Esophagus muscularis mucosa (tissue), 4 donors: ENCODE measurements around the gene SP100. TPM values are rescaled to one million over a fixed set of nuclear protein-coding genes. Genes with fewer than 3 reads are reported as not detected.

ENCODE experiments used
- DNase-seq: peaks from one replicate; pipeline ENCODE4 v3.0.0-alpha.2; 2017; ENCODE audit errors: extremely low spot score
- H3K27ac ChIP-seq, 4 donors: fragments of 200-600 bp; sonication (generic); replicated peaks in 1 of 4; 1 replicate in 3 of 4; 2 replicates in 1 of 4; pipeline ENCODE4 v1.5.1; 2016 to 2019; ENCODE audit warnings: mild to moderate bottlenecking in 1 of 4
- H3K27me3 ChIP-seq, 4 donors: fragments of 200-600 bp; sonication (generic); one replicate each; pipeline versions ENCODE4 v1.5.1 to v1.6.0; 2016 to 2019
- H3K36me3 ChIP-seq, 4 donors: fragments of 200-600 bp; sonication (generic); one replicate each; pipeline ENCODE4 v1.5.1; 2016 to 2019
- H3K4me1 ChIP-seq, 4 donors: fragments of 200-600 bp; sonication (generic); one replicate each; pipeline ENCODE4 v1.5.1; 2016 to 2019
- H3K4me3 ChIP-seq, 4 donors: fragments of 200-600 bp; sonication (generic); 1 replicate in 2 of 4; 2 replicates in 2 of 4; pipeline ENCODE4 v1.5.1; 2016 to 2019; ENCODE audit warnings: mild to moderate bottlenecking in 4 of 4, moderate library complexity in 1 of 4
- H3K9me3 ChIP-seq, 4 donors: fragments of 200-600 bp; sonication (generic); 1 replicate in 3 of 4; 2 replicates in 1 of 4; pipeline ENCODE4 v1.5.1; 2016 to 2019
- EP300 ChIP-seq: sonication (generic); formaldehyde crosslinking; IDR thresholded peaks from one replicate; pipeline ENCODE4 v1.6.1; 2017; ENCODE audit warnings: antibody characterized with exemption
- POLR2A ChIP-seq: fragments of 450-650 bp; IDR thresholded peaks from one replicate; pipeline ENCODE4 v1.6.1; 2017; ENCODE audit warnings: antibody characterized with exemption, moderate library complexity, mild to moderate bottlenecking, low read depth
- POLR2AphosphoS5 ChIP-seq, 2 donors: sonication (generic); formaldehyde crosslinking; IDR thresholded peaks; one replicate each; pipeline ENCODE4 v1.6.1; 2017; ENCODE audit warnings: antibody characterized with exemption in 2 of 2
- WGBS: methylation state at CpG from one replicate; pipeline ENCODE4 v1.1.5; 2018; 5-methylcytosine and 5-hydroxymethylcytosine counted together
- intact Hi-C: fragments of 100-400 bp; cut with DNase I; formaldehyde crosslinking; loops from one replicate; pipeline ENCODE4 v1.15.1; 2023
- total RNA-seq, 4 donors: library from RNA; depleted of rRNA; stranded (reverse); fragments of >200 nt; gene quantifications; one replicate each; pipeline versions ENCODE4 v1.1.0 to v1.2.1, GENCODE V29; 2016
- TF ChIP-seq, protein P1 (sequence below), 3 experiments: fragments of 200-600 bp in 2 of 3; fragments of 450-650 bp in 1 of 3; sonication (generic) in 2 of 3; IDR thresholded peaks; one replicate each; pipeline ENCODE4 v1.5.1; 2017 to 2019; ENCODE audit warnings: antibody characterized with exemption in 3 of 3, mild to moderate bottlenecking in 2 of 3, moderate library complexity in 1 of 3

The SP100 gene
- total RNA-seq, 4 donors from 2014 or later, result 83.8 to 95.5 (median 92.1) TPM

GRCh38 chr2:230570987-230571386 is 155.0 kb downstream of the SP100 start:
- Histone ChIP-seq H3K27me3 (no peaks in the 10 kb centered on the region), H3K4me3 (no peak overlapping the region), H3K27ac (no peak overlapping the region), H3K4me1 (no peaks in the 10 kb centered on the region), H3K36me3 (no peaks in the 10 kb centered on the region), H3K9me3 (peaks cover 0 to 11% (median 5%) of the 10 kb centered on the region in 4 donors)
- 83% methylated on average over 1 of the region's 1 CpG for WGBS
- intact Hi-C loops, result no loop called here
- TF ChIP-seq EP300 (no peak), POLR2AphosphoS5 (IDR thresholded peaks at IDR 0.05) (no peak), POLR2A (no peak)
- TF ChIP-seq, protein P1, sequence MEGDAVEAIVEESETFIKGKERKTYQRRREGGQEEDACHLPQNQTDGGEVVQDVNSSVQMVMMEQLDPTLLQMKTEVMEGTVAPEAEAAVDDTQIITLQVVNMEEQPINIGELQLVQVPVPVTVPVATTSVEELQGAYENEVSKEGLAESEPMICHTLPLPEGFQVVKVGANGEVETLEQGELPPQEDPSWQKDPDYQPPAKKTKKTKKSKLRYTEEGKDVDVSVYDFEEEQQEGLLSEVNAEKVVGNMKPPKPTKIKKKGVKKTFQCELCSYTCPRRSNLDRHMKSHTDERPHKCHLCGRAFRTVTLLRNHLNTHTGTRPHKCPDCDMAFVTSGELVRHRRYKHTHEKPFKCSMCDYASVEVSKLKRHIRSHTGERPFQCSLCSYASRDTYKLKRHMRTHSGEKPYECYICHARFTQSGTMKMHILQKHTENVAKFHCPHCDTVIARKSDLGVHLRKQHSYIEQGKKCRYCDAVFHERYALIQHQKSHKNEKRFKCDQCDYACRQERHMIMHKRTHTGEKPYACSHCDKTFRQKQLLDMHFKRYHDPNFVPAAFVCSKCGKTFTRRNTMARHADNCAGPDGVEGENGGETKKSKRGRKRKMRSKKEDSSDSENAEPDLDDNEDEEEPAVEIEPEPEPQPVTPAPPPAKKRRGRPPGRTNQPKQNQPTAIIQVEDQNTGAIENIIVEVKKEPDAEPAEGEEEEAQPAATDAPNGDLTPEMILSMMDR (IDR thresholded peaks at IDR 0.05), result no peak
- DNase-seq, result no peak

DNA sequence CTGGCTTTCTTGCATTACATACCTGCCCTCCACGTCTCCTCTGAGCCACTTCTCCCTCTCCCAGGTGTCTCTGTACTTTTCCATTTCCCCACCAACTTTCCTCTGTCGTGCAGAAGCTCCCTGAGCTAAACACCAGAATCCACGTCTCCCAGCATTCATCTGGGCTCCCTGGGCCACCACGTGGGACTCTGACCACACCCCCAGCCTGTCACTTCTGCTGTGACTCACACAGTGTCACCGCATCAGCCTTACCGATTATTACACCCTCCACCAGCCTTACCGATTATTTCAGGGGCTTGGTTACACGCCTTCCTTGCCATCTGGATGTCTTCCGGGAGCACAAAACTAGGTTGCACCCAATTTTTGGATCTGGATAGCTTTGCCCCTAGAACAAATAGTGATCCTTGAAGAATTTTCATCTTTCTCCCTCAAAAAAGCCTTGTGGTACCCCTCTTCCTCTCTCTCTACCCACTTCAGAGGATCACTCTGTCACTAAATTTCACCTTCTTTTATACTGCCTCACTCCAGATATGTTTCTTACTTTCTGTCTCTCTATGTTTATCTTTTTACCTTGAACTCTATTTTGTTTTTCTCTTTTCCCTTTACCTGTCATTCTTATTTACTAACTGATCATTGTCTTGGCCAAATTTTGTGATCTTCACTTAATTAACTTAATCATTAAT is 159.8 kb downstream of the SP100 start:
- H3K4me1 ChIP-seq, result no peaks in the 10 kb centered on the region
- intact Hi-C loops, result no loop called here
- 72% methylated on average over 9 of the region's 9 CpGs for WGBS

GRCh38 chr2:230577114-230577513 is 161.1 kb downstream of the SP100 start:
- 55% methylated on average over 6 of the region's 6 CpGs for WGBS
- no peaks in the 10 kb centered on the region for H3K4me1 ChIP-seq
- H3K27ac ChIP-seq, result no peak overlapping the region
- no peak for TF ChIP-seq POLR2A
- no peak for TF ChIP-seq EP300
- no peak for TF ChIP-seq POLR2AphosphoS5 (IDR thresholded peaks at IDR 0.05)
- TF ChIP-seq, protein P1 (IDR thresholded peaks at IDR 0.05), result no peak
- peaks cover 0 to 16% (median 0%) of the 10 kb centered on the region in 4 donors for H3K27me3 ChIP-seq
- H3K9me3 ChIP-seq, result peaks cover 0 to 11% (median 5%) of the 10 kb centered on the region in 4 donors
- intact Hi-C loops, result no loop called here
- no peaks in the 10 kb centered on the region for H3K36me3 ChIP-seq
- no peak overlapping the region for H3K4me3 ChIP-seq
- no peak for DNase-seq

More for the DNA sequence above, 159.8 kb downstream of the SP100 start:
- Histone ChIP-seq H3K36me3 (no peaks in the 10 kb centered on the region), H3K27ac (no peak overlapping the region), H3K4me3 (no peak overlapping the region), H3K9me3 (peaks cover 0 to 11% (median 5%) of the 10 kb centered on the region in 4 donors), H3K27me3 (peaks cover 0 to 16% (median 0%) of the 10 kb centered on the region in 4 donors)
- DNase-seq, result no peak
- TF ChIP-seq POLR2A (no peak), EP300 (no peak), POLR2AphosphoS5 (IDR thresholded peaks at IDR 0.05) (no peak)
- TF ChIP-seq, protein P1 (IDR thresholded peaks at IDR 0.05), result no peak

DNA sequence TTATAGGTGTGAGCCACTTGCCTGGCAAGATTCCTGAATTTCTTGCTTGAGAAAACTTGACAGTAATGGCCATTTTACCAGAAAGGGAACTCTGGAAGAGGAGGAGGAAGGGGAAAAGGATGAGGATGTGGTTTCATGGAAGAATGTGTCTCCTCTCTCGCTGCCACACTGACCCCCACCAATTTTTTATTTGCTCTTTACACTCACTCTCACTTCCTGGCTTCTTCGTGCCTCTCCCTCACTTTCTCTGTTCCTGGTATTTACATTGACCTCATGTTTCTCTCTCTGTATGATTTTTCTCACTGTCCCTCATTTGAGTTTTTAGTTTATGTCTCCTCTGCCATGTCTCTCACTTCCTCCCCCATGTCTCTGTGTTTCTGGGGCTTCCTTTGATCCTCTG is 162.1 kb downstream of the SP100 start:
- intact Hi-C loops, result no loop called here
- no peaks in the 10 kb centered on the region for H3K36me3 ChIP-seq
- no peak for DNase-seq
- H3K27me3 ChIP-seq, result peaks cover 0 to 17% (median 0%) of the 10 kb centered on the region in 4 donors
- H3K9me3 ChIP-seq, result peaks cover 0 to 11% (median 5%) of the 10 kb centered on the region in 4 donors
- H3K27ac ChIP-seq, result no peak overlapping the region
- no peak for TF ChIP-seq EP300
- H3K4me1 ChIP-seq, result no peaks in the 10 kb centered on the region
- H3K4me3 ChIP-seq, result no peak overlapping the region
- 25% methylated on average over 2 of the region's 2 CpGs for WGBS

GRCh38 chr2:230582851-230583283 is 166.9 kb downstream of the SP100 start:
- Histone ChIP-seq H3K27me3 (peaks cover 0 to 19% (median 0%) of the 10 kb centered on the region in 4 donors), H3K27ac (no peak overlapping the region), H3K9me3 (no peaks in the 10 kb centered on the region), H3K4me3 (no peak overlapping the region), H3K4me1 (no peaks in the 10 kb centered on the region), H3K36me3 (no peaks in the 10 kb centered on the region)
- DNase-seq, result no peak
- TF ChIP-seq EP300, result no peak
- TF ChIP-seq, protein P1 (IDR thresholded peaks at IDR 0.05), result no peak
- TF ChIP-seq POLR2A, result no peak
- TF ChIP-seq POLR2AphosphoS5 (IDR thresholded peaks at IDR 0.05), result no peak
- 87% methylated on average over 5 of the region's 5 CpGs for WGBS
- intact Hi-C loops, result no loop called here
